ENCODE data around the gene TMEM81. TPM values are rescaled to one million over a fixed set of nuclear protein-coding genes. Genes with fewer than 3 reads are reported as not detected.

The TMEM81 gene
- total and polyA plus RNA-seq, 2 experiments from 2014 or later: 0.95 to 2.2 TPM

GRCh38 chr1:205048382-205048781, 35.9 kb downstream of the TMEM81 start:
- 67 to 68% methylated on average over 9 of the region's 9 CpGs for WGBS, 2 experiments (ENCODE audit: low coverage in 1 of 2, low lambda C conversion rate in 2 of 2, missing lambda C conversion rate in 2 of 2)
- in situ Hi-C loops (cut with MboI): no loop called here
- Histone ChIP-seq H3F3A (ENCODE audit: insufficient read depth) (no peaks in the 10 kb centered on the region), H3K27me3 (replicated peaks; ENCODE audit: insufficient read depth) (peaks cover 73% of the 10 kb centered on the region), H3K36me3 (ENCODE audit: low read depth) (no peaks in the 10 kb centered on the region), H2AFZ (no peak overlapping the region), H3K4me3 (no peak overlapping the region), H3K4me2 (ENCODE audit: unreplicated experiment) (no peak overlapping the region), H3K27ac (no peak overlapping the region), H3K9me2 (ENCODE audit: insufficient read depth) (no peaks in the 10 kb centered on the region), H3K9ac (no peak overlapping the region), H3K79me2 (ENCODE audit: insufficient read depth) (no peaks in the 10 kb centered on the region), H3K4me1 (ENCODE audit: insufficient read depth) (no peaks in the 10 kb centered on the region), H4K20me1 (ENCODE audit: insufficient read depth) (no peaks in the 10 kb centered on the region), H3K9me3 (ENCODE audit: low read depth) (no peaks in the 10 kb centered on the region)
- no peak for DNase-seq
- no peak for TF ChIP-seq EZH2 (IDR thresholded peaks at IDR 0.05; ENCODE audit: insufficient read depth, poor library complexity, severe bottlenecking)
- TF ChIP-seq EZH2phosphoT487 (IDR thresholded peaks at IDR 0.05; ENCODE audit: insufficient read depth, low read depth): no peak

- in situ Hi-C loops (cut with MboI): no loop called here
- Histone ChIP-seq H2AFZ (no peak overlapping the region), H3K4me3 (no peak overlapping the region), H3K4me1 (ENCODE audit: insufficient read depth) (no peaks in the 10 kb centered on the region), H3K9ac (no peak overlapping the region), H3K36me3 (ENCODE audit: low read depth) (no peaks in the 10 kb centered on the region), H3F3A (ENCODE audit: insufficient read depth) (no peaks in the 10 kb centered on the region), H4K20me1 (ENCODE audit: insufficient read depth) (no peaks in the 10 kb centered on the region), H3K9me3 (ENCODE audit: low read depth) (no peaks in the 10 kb centered on the region), H3K4me2 (ENCODE audit: unreplicated experiment) (no peak overlapping the region), H3K27ac (no peak overlapping the region), H3K79me2 (ENCODE audit: insufficient read depth) (no peaks in the 10 kb centered on the region), H3K9me2 (ENCODE audit: insufficient read depth) (no peaks in the 10 kb centered on the region), H3K27me3 (replicated peaks; ENCODE audit: insufficient read depth) (peaks cover 71% of the 10 kb centered on the region)
- TF ChIP-seq EZH2 (IDR thresholded peaks at IDR 0.05; ENCODE audit: insufficient read depth, poor library complexity, severe bottlenecking) (no peak), EZH2phosphoT487 (IDR thresholded peaks at IDR 0.05; ENCODE audit: insufficient read depth, low read depth) (no peak)
- 36 to 41% methylated on average over 5 of the region's 5 CpGs for WGBS, 2 experiments (ENCODE audit: low coverage in 1 of 2, low lambda C conversion rate in 2 of 2, missing lambda C conversion rate in 2 of 2)
- no peak for DNase-seq
Observed at GRCh38 chr1:205047764-205048231, 36.5 kb downstream of the TMEM81 start.

- no peaks in the 10 kb centered on the region for H3F3A ChIP-seq (ENCODE audit: insufficient read depth)
Observed at GRCh38 chr1:205046870-205047269, 37.4 kb downstream of the TMEM81 start.

GRCh38 chr1:205045146-205045545, 39.1 kb downstream of the TMEM81 start:
- in situ Hi-C loops (cut with MboI): no loop called here

More at GRCh38 chr1:205046870-205047269, 37.4 kb downstream of the TMEM81 start:
- Histone ChIP-seq H3K4me2 (ENCODE audit: unreplicated experiment) (no peak overlapping the region), H3K79me2 (ENCODE audit: insufficient read depth) (no peaks in the 10 kb centered on the region), H3K27me3 (replicated peaks; ENCODE audit: insufficient read depth) (peaks cover 78% of the 10 kb centered on the region), H3K4me1 (ENCODE audit: insufficient read depth) (no peaks in the 10 kb centered on the region), H3K9me2 (ENCODE audit: insufficient read depth) (no peaks in the 10 kb centered on the region), H2AFZ (no peak overlapping the region), H3K36me3 (ENCODE audit: low read depth) (no peaks in the 10 kb centered on the region), H3K27ac (no peak overlapping the region), H3K4me3 (no peak overlapping the region), H3K9ac (no peak overlapping the region), H3K9me3 (ENCODE audit: low read depth) (no peaks in the 10 kb centered on the region), H4K20me1 (ENCODE audit: insufficient read depth) (no peaks in the 10 kb centered on the region)
- WGBS, 2 experiments (ENCODE audit: low coverage in 1 of 2, low lambda C conversion rate in 2 of 2, missing lambda C conversion rate in 2 of 2): 38 to 43% methylated on average over 4 of the region's 4 CpGs
- in situ Hi-C loops (cut with MboI): no loop called here
- TF ChIP-seq EZH2phosphoT487 (IDR thresholded peaks at IDR 0.05; ENCODE audit: insufficient read depth, low read depth): no peak
- no peak for TF ChIP-seq EZH2 (IDR thresholded peaks at IDR 0.05; ENCODE audit: insufficient read depth, poor library complexity, severe bottlenecking)
- DNase-seq: no peak

GRCh38 chr1:205044741-205045140, 39.5 kb downstream of the TMEM81 start:
- in situ Hi-C loops (cut with MboI): no loop called here
- no peak overlapping the region for H3K27ac ChIP-seq
- no peaks in the 10 kb centered on the region for H4K20me1 ChIP-seq (ENCODE audit: insufficient read depth)
- WGBS, 2 experiments (ENCODE audit: low coverage in 1 of 2, low lambda C conversion rate in 2 of 2, missing lambda C conversion rate in 2 of 2): 35 to 48% methylated on average over 4 to 5 of the region's 5 CpGs
- H3K9ac ChIP-seq: no peak overlapping the region
- no peak overlapping the region for H3K4me2 ChIP-seq (ENCODE audit: unreplicated experiment)
- no peaks in the 10 kb centered on the region for H3K4me1 ChIP-seq (ENCODE audit: insufficient read depth)
- H3K27me3 ChIP-seq (replicated peaks; ENCODE audit: insufficient read depth): peaks cover 86% of the 10 kb centered on the region
- no peaks in the 10 kb centered on the region for H3K9me2 ChIP-seq (ENCODE audit: insufficient read depth)
- no peak for TF ChIP-seq EZH2phosphoT487 (IDR thresholded peaks at IDR 0.05; ENCODE audit: insufficient read depth, low read depth)
- TF ChIP-seq EZH2 (IDR thresholded peaks at IDR 0.05; ENCODE audit: insufficient read depth, poor library complexity, severe bottlenecking): no peak
- no peak overlapping the region for H2AFZ ChIP-seq
- H3K9me3 ChIP-seq (ENCODE audit: low read depth): no peaks in the 10 kb centered on the region
- no peak for DNase-seq
- H3K79me2 ChIP-seq (ENCODE audit: insufficient read depth): no peaks in the 10 kb centered on the region
- H3K36me3 ChIP-seq (ENCODE audit: low read depth): no peaks in the 10 kb centered on the region
- no peaks in the 10 kb centered on the region for H3F3A ChIP-seq (ENCODE audit: insufficient read depth)
- no peak overlapping the region for H3K4me3 ChIP-seq

More at GRCh38 chr1:205045146-205045545, 39.1 kb downstream of the TMEM81 start:
- no peaks in the 10 kb centered on the region for H3K9me3 ChIP-seq (ENCODE audit: low read depth)
- DNase-seq: no peak
- no peaks in the 10 kb centered on the region for H3K79me2 ChIP-seq (ENCODE audit: insufficient read depth)
- H3K4me2 ChIP-seq (ENCODE audit: unreplicated experiment): no peak overlapping the region
- H4K20me1 ChIP-seq (ENCODE audit: insufficient read depth): no peaks in the 10 kb centered on the region
- H3K4me1 ChIP-seq (ENCODE audit: insufficient read depth): no peaks in the 10 kb centered on the region
- WGBS, 2 experiments (ENCODE audit: low coverage in 1 of 2, low lambda C conversion rate in 2 of 2, missing lambda C conversion rate in 2 of 2): 5% methylated on average over 9 to 11 of the region's 11 CpGs
- H3K27ac ChIP-seq: no peak overlapping the region
- H3K27me3 ChIP-seq (replicated peaks; ENCODE audit: insufficient read depth): peaks cover 83% of the 10 kb centered on the region
- no peak overlapping the region for H3K4me3 ChIP-seq
- no peak for TF ChIP-seq EZH2 (IDR thresholded peaks at IDR 0.05; ENCODE audit: insufficient read depth, poor library complexity, severe bottlenecking)
- no peak for TF ChIP-seq EZH2phosphoT487 (IDR thresholded peaks at IDR 0.05; ENCODE audit: insufficient read depth, low read depth)
- no peak overlapping the region for H2AFZ ChIP-seq
- no peaks in the 10 kb centered on the region for H3K36me3 ChIP-seq (ENCODE audit: low read depth)
- no peaks in the 10 kb centered on the region for H3F3A ChIP-seq (ENCODE audit: insufficient read depth)
- H3K9me2 ChIP-seq (ENCODE audit: insufficient read depth): no peaks in the 10 kb centered on the region
- no peak overlapping the region for H3K9ac ChIP-seq

All from GM23248 (cell line).